Sciatic nerve (tissue), 2 donors: ENCODE data around the gene POGLUT3. TPM values are rescaled to one million over a fixed set of nuclear protein-coding genes. Genes with fewer than 3 reads are reported as not detected.

ENCODE experiments used
- ATAC-seq: fragments of 200-7000 bp; cut with Tn5 transposase; one replicate; pipeline ENCODE4 v1.9.1; 2020; ENCODE audit warnings: mild to moderate bottlenecking, moderate library complexity
- DNase-seq: peaks from one replicate; pipeline ENCODE4 v3.0.0-alpha.2; 2020; ENCODE audit warnings: low spot score
- intact Hi-C: fragments of 100-400 bp; cut with DNase I; formaldehyde crosslinking; loops from one replicate; pipeline ENCODE4 v1.14.2; 2022
- total RNA-seq: library from RNA; stranded (reverse); fragmentation: NEBNext Ultra II Directional; extraction: Animal tissue kit (Norgen Biotek cat#: 25700); gene quantifications from one replicate; pipeline ENCODE4 v1.2.1, GENCODE V29; 2021
- donor health status: DM: no; HTN: no; CAD: no.
- donor health status: DM: no; HTN: no; CAD: no.

Gene POGLUT3
- total RNA-seq, 1 donor from 2014 or later = 37.0 TPM

DNA sequence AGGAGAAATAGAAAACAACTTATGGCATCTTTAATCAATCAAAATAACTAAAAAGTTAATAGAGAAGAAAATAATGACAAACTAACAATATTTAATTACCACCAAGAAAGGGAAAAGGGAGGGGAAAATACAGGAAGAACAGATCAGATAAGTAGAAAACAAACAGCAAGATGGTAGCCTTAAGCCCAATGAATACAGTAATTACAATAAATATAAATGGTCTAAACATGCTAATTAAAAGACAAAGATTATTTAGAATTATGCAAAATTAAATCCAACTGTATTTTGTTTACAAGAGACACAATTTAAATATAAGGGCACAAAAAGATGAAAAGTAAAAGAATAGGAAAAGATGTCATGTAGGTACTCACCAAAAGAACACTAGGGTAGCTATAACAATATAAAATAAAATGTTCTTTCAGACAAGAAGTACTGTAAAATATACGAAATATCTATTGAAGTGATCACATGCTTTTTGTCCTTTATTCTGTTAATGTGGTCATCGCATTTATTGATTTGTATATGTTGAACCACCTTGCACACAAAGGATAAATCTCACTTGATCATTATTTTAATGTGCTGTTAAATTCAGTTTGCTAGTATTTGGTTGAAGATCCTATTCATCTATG is 44.9 kb downstream of the POGLUT3 start:
- no peak for ATAC-seq
- intact Hi-C loops = no loop called here

More for the DNA sequence above, 44.9 kb downstream of the POGLUT3 start:
- DNase-seq = no peak

Other genes with a start within 250 kb of the POGLUT3 start
- gene C11orf65, start 30.9 kb downstream of the POGLUT3 start, total RNA-seq = 1.7 TPM
- gene EXPH5, start 95.4 kb upstream of the POGLUT3 start, total RNA-seq = 11.9 TPM
- gene DDX10, start 166.7 kb upstream of the POGLUT3 start, total RNA-seq = 31.6 TPM